Measurements from ENCODE around the gene CD300LB. TPM values are rescaled to one million over a fixed set of nuclear protein-coding genes. Genes with fewer than 3 reads are reported as not detected.

Gene CD300LB
- total RNA-seq, 2 donors from 2014 or later, result not detected

- no peak overlapping the region for H3K9ac ChIP-seq (ENCODE audit: extremely low read depth, low read length, poor library complexity, severe bottlenecking)
- Mint-ChIP-seq H3K27me3 (ENCODE audit: insufficient read depth) (peaks cover 40% of the 10 kb centered on the region), H3K36me3 (ENCODE audit: low read depth) (no peaks in the 10 kb centered on the region), H3K9me3 (peaks cover 17% of the 10 kb centered on the region), H3K27ac (no peak overlapping the region), H3K4me3 (no peak overlapping the region), H3K4me1 (peaks cover 6% of the 10 kb centered on the region)
- no peak for DNase-seq
- no peaks in the 10 kb centered on the region for H3K36me3 ChIP-seq (ENCODE audit: control insufficient read depth, insufficient read depth, low read length)
- no peak overlapping the region for H3K27ac ChIP-seq (ENCODE audit: low read depth, low read length)
- WGBS, 2 experiments (ENCODE audit: insufficient coverage in 1 of 2, insufficient read length in 1 of 2), result 83 to 85% methylated on average over 2 to 8 of the region's 8 CpGs
- no peaks in the 10 kb centered on the region for H3K4me1 ChIP-seq (ENCODE audit: control insufficient read depth, insufficient read depth, low read length)
- no peak for TF ChIP-seq CTCF (conservative IDR thresholded peaks at IDR 0.05)
- peaks cover 8% of the 10 kb centered on the region for H3K9me3 ChIP-seq (ENCODE audit: control insufficient read depth, low read length)
- no peak overlapping the region for H3K4me3 ChIP-seq (ENCODE audit: low read length)
- no peaks in the 10 kb centered on the region for H3K27me3 ChIP-seq (ENCODE audit: control insufficient read depth, insufficient read depth, low read length, poor library complexity, severe bottlenecking)
These were observed 51.0 kb downstream of the CD300LB start for GRCh38 chr17:74480290-74480689.

GRCh38 chr17:74478420-74479100 lies 52.7 kb downstream of the CD300LB start:
- no peaks in the 10 kb centered on the region for H3K4me1 ChIP-seq (ENCODE audit: control insufficient read depth, insufficient read depth, low read length)
- no peak for TF ChIP-seq CTCF (conservative IDR thresholded peaks at IDR 0.05)
- Mint-ChIP-seq H3K27me3 (ENCODE audit: insufficient read depth) (peaks cover 38% of the 10 kb centered on the region), H3K36me3 (ENCODE audit: low read depth) (no peaks in the 10 kb centered on the region), H3K4me1 (no peaks in the 10 kb centered on the region), H3K9me3 (peaks cover 24% of the 10 kb centered on the region), H3K4me3 (no peak overlapping the region), H3K27ac (no peak overlapping the region)
- no peak overlapping the region for H3K4me3 ChIP-seq (ENCODE audit: low read length)
- DNase-seq, result no peak
- peaks cover 14% of the 10 kb centered on the region for H3K9me3 ChIP-seq (ENCODE audit: control insufficient read depth, low read length)
- no peaks in the 10 kb centered on the region for H3K27me3 ChIP-seq (ENCODE audit: control insufficient read depth, insufficient read depth, low read length, poor library complexity, severe bottlenecking)
- no peaks in the 10 kb centered on the region for H3K36me3 ChIP-seq (ENCODE audit: control insufficient read depth, insufficient read depth, low read length)
- H3K27ac ChIP-seq (ENCODE audit: low read depth, low read length), result no peak overlapping the region
- H3K9ac ChIP-seq (ENCODE audit: extremely low read depth, low read length, poor library complexity, severe bottlenecking), result no peak overlapping the region
- 86 to 92% methylated on average over 2 to 6 of the region's 6 CpGs for WGBS, 2 experiments (ENCODE audit: insufficient coverage in 1 of 2, insufficient read length in 1 of 2)

GRCh38 chr17:74477411-74477810 lies 53.9 kb downstream of the CD300LB start:
- H3K27ac Mint-ChIP-seq, result no peak overlapping the region
- Histone ChIP-seq H3K4me1 (ENCODE audit: control insufficient read depth, insufficient read depth, low read length) (no peaks in the 10 kb centered on the region), H3K27me3 (ENCODE audit: control insufficient read depth, insufficient read depth, low read length, poor library complexity, severe bottlenecking) (no peaks in the 10 kb centered on the region), H3K4me3 (ENCODE audit: low read length) (no peak overlapping the region), H3K27ac (ENCODE audit: low read depth, low read length) (no peak overlapping the region), H3K9ac (ENCODE audit: extremely low read depth, low read length, poor library complexity, severe bottlenecking) (no peak overlapping the region), H3K36me3 (ENCODE audit: control insufficient read depth, insufficient read depth, low read length) (no peaks in the 10 kb centered on the region), H3K9me3 (ENCODE audit: control insufficient read depth, low read length) (peaks cover 14% of the 10 kb centered on the region)
- TF ChIP-seq CTCF (conservative IDR thresholded peaks at IDR 0.05), result no peak
- 93 to 100% methylated on average over 1 to 4 of the region's 4 CpGs for WGBS, 2 experiments (ENCODE audit: insufficient coverage in 1 of 2, insufficient read length in 1 of 2)
- no peak for DNase-seq
- no peaks in the 10 kb centered on the region for H3K4me1 Mint-ChIP-seq
- H3K4me3 Mint-ChIP-seq, result no peak overlapping the region
- no peaks in the 10 kb centered on the region for H3K36me3 Mint-ChIP-seq (ENCODE audit: low read depth)
- peaks cover 24% of the 10 kb centered on the region for H3K9me3 Mint-ChIP-seq
- peaks cover 44% of the 10 kb centered on the region for H3K27me3 Mint-ChIP-seq (ENCODE audit: insufficient read depth)

All from endodermal cell (in vitro differentiated cells).